ENCODE measurements around the gene MCMBP.

GRCh38 chr10:119830851-119831250 lies 41.8 kb downstream of the MCMBP start:
- TF ChIP-seq EP300 (IDR thresholded peaks at IDR 0.05; ENCODE audit: borderline replicate concordance) (no peak), REST (IDR thresholded peaks at IDR 0.05; ENCODE audit: low read depth) (no peak), EGR1 (IDR thresholded peaks at IDR 0.05) (no peak), MAX (IDR thresholded peaks at IDR 0.05) (no peak), RAD21 (IDR thresholded peaks at IDR 0.05; ENCODE audit: low read depth) (no peak), TAF1 (IDR thresholded peaks at IDR 0.05; ENCODE audit: low read depth) (no peak), TCF12 (IDR thresholded peaks at IDR 0.05; ENCODE audit: low read depth) (no peak), USF1 (IDR thresholded peaks at IDR 0.05) (no peak), CEBPB (IDR thresholded peaks at IDR 0.05) (no peak)
